PC-9 (cell line): Measurements from ENCODE around the gene UBE2V1.

Experiments used
- CTCF ChIP-seq: fragments of 200-600 bp; sonication (generic); conservative IDR thresholded peaks from 2 replicates; pipeline ENCODE4 v1.6.1; 2017; ENCODE audit warnings: mixed run types, antibody characterized with exemption, mild to moderate bottlenecking, moderate library complexity
- EZH2 ChIP-seq: fragments of 200-600 bp; sonication (generic); IDR thresholded peaks from 2 replicates; pipeline ENCODE4 v1.8.0; 2017; ENCODE audit warnings: antibody characterized with exemption, low read depth

- TF ChIP-seq CTCF (no peak), EZH2 (no peak)
Measured at GRCh38 chr20:50065325-50065615, 47.7 kb downstream of the UBE2V1 start.
